Lung (tissue), 16 donors: ENCODE data around the gene FXYD5. TPM values are rescaled to one million over a fixed set of nuclear protein-coding genes. Genes with fewer than 3 reads are reported as not detected.
A peak's percentile ranks its signal among the peaks of the same experiment; 100 is the strongest.

ENCODE experiments used
- ATAC-seq: fragments of 200-7000 bp; cut with Tn5 transposase; one replicate; pipeline ENCODE4 v1.9.1; 2020; ENCODE audit warnings: moderate number of reproducible peaks; ENCODE audit not compliant: insufficient read depth, low FRiP score
- DNase-seq, 3 donors: peaks; one replicate each; pipeline ENCODE4 v3.0.0-alpha.2; 2013 to 2017
- H3K27ac ChIP-seq, 2 donors: one replicate each; pipeline ENCODE4 v1.5.1; 2013; ENCODE audit warnings: mild to moderate bottlenecking in 2 of 2, moderate library complexity in 2 of 2, control low read depth in 1 of 2, inconsistent platforms in 1 of 2, low read depth in 1 of 2, low read length in 1 of 2
- H3K27me3 ChIP-seq, 3 donors: one replicate each; pipeline ENCODE4 v1.5.1; 2013; ENCODE audit warnings: low read length in 2 of 3; ENCODE audit not compliant: control insufficient read depth in 3 of 3, insufficient read depth in 3 of 3
- H3K36me3 ChIP-seq, 4 donors: one replicate each; pipeline ENCODE4 v1.5.1; 2013; ENCODE audit warnings: low read length in 4 of 4, mild to moderate bottlenecking in 1 of 4, moderate library complexity in 1 of 4; ENCODE audit not compliant: control insufficient read depth in 4 of 4, insufficient read depth in 4 of 4
- H3K4me1 ChIP-seq, 5 donors: one replicate each; pipeline ENCODE4 v1.5.1; 2013; ENCODE audit warnings: low read length in 5 of 5, mild to moderate bottlenecking in 2 of 5, moderate library complexity in 1 of 5; ENCODE audit not compliant: control insufficient read depth in 5 of 5, insufficient read depth in 5 of 5
- H3K4me3 ChIP-seq: one replicate; pipeline ENCODE4 v1.5.1; 2013; ENCODE audit warnings: mild to moderate bottlenecking, control low read depth, moderate library complexity
- H3K9ac ChIP-seq, 2 donors: one replicate each; pipeline ENCODE4 v1.5.1; 2013; ENCODE audit warnings: low read length in 2 of 2, control low read depth in 1 of 2; ENCODE audit not compliant: insufficient read depth in 1 of 2
- H3K9me3 ChIP-seq, 4 donors: one replicate each; pipeline ENCODE4 v1.5.1; 2013; ENCODE audit warnings: low read length in 3 of 4, mild to moderate bottlenecking in 1 of 4, moderate library complexity in 1 of 4; ENCODE audit not compliant: control insufficient read depth in 4 of 4, insufficient read depth in 3 of 4
- WGBS, 2 donors: extraction: QIAGEN DNeasy Blood & Tissue Kit; methylation state at CpG; one replicate each; pipeline ENCODE4 v1.1.7; 2013; 5-methylcytosine and 5-hydroxymethylcytosine counted together
- long read RNA-seq, 5 donors: transcript quantifications; one replicate each; lab custom pipeline, GENCODE V29; 2026
- polyA plus RNA-seq, 2 donors: library from polyadenylated mRNA; stranded (reverse); fragments of 200-250 nt; gene quantifications; one replicate each; pipeline ENCODE4 v1.2.1, GENCODE V29; 2013
- total RNA-seq, 2 donors: library from RNA; depleted of rRNA in 1 of 2; stranded (reverse); fragments of >200 nt in 1 of 2; gene quantifications; one replicate each; pipeline ENCODE4 v1.2.1, GENCODE V29; 2014 to 2021
- TF ChIP-seq, protein P1 (sequence below): IDR thresholded peaks from 2 replicates; pipeline ENCODE4 v1.5.1; 2012; ENCODE audit warnings: mild to moderate bottlenecking; ENCODE audit errors: control extremely low read depth, extremely low read depth
- donor health status: control.
- donor health status: control.
- donor health status: Bipolar disorder and iron deficiency.
- donor health status: healthy.
- donor health status: DM: yes; HTN: yes; CAD: no.

FXYD5 gene, protein sequence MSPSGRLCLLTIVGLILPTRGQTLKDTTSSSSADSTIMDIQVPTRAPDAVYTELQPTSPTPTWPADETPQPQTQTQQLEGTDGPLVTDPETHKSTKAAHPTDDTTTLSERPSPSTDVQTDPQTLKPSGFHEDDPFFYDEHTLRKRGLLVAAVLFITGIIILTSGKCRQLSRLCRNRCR
- total RNA-seq (100 to 1,000 TPM in 1 of 2 donors, 1 to 10 TPM in 1; 9.9 to 124 TPM), polyA plus RNA-seq (100 to 1,000 TPM; 152 to 203 TPM)
- long read RNA-seq, donor 1, partial matches to known transcripts, result 0 of 6 reads
- long read RNA-seq, donor 1, other reads (novel, unspliced or antisense), result 0 of 6 reads
- long read RNA-seq, donor 2, partial matches to known transcripts, result 0 of 5 reads
- long read RNA-seq, donor 2, other reads (novel, unspliced or antisense), result 0 of 5 reads
- long read RNA-seq, donor 3, partial matches to known transcripts, result 0 of 5 reads
- long read RNA-seq, donor 3, other reads (novel, unspliced or antisense), result 0 of 5 reads
- long read RNA-seq, donor 4, partial matches to known transcripts, result 0 of 1 reads
- long read RNA-seq, donor 4, other reads (novel, unspliced or antisense), result 0 of 1 reads
- long read RNA-seq, donor 5, transcript FXYD5-204 (9 exons, 872 nt), result major isoform, 14 of 16 reads
- long read RNA-seq, donor 5, partial matches to known transcripts, result 0 of 16 reads
- long read RNA-seq, donor 5, other reads (novel, unspliced or antisense), result 0 of 16 reads

DNA sequence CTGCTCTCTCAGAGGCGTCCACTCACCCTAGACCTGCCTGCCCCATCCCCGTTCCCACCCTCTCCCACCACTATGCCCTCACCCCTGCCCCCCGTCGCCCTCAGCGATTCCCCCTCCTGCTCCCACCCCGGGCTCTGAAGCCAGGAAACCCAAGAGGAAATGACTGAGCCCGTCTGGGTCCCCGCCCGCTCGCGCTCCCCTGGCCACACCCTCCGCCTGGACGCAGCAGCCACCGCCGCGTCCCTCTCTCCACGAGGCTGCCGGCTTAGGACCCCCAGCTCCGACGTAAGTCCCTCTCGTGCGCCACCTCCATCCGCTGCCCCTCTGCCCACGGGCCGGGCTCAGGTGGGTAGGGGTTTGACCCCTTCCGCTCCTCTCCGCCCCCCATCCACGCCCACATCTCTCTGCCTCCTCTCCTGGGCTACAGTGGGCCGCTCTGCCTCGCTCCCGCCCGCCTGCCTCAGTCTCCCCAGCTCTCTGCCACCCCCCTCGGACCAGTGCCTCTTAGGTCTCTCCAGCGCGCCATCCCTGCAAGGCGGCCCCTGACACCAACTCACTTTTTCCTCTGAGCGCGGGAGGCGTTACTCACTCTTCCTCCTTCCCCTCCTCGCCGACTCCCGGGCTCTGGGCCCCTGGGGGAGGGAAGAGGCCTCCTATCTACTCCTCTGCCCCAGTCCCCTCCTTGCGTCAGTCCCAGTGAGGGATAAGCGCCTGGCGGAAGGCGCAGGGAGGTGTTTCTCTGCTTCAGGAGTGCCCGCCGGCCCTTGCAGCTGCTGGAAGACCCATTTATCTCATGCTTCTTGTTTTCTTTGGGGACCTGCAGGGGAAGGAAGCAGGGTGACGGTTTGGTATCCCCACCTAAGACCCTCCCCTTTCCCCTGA is at the start of gene FXYD5:
Gene FXYD5, plus strand, starts transcription at position 211 of the 882 bp plus-strand sequence. CDS start 816 bp downstream, outside the sequence.
- Histone ChIP-seq H3K36me3 (peaks cover 0 to 17% (median 3%) of the 10 kb centered on the region in 4 donors), H3K27me3 (peaks cover 0 to 45% (median 26%) of the 10 kb centered on the region in 3 donors), H3K27ac (peak within 1 kb of the TSS; percentile 51 to 97), H3K4me1 (peaks cover 0 to 15% (median 10%) of the 10 kb centered on the region in 5 donors), H3K9ac (no peak within 1 kb of the TSS), H3K4me3 (peak within 1 kb of the TSS; percentile 88), H3K9me3 (no peaks in the 10 kb centered on the region)
- TF ChIP-seq, protein P1, sequence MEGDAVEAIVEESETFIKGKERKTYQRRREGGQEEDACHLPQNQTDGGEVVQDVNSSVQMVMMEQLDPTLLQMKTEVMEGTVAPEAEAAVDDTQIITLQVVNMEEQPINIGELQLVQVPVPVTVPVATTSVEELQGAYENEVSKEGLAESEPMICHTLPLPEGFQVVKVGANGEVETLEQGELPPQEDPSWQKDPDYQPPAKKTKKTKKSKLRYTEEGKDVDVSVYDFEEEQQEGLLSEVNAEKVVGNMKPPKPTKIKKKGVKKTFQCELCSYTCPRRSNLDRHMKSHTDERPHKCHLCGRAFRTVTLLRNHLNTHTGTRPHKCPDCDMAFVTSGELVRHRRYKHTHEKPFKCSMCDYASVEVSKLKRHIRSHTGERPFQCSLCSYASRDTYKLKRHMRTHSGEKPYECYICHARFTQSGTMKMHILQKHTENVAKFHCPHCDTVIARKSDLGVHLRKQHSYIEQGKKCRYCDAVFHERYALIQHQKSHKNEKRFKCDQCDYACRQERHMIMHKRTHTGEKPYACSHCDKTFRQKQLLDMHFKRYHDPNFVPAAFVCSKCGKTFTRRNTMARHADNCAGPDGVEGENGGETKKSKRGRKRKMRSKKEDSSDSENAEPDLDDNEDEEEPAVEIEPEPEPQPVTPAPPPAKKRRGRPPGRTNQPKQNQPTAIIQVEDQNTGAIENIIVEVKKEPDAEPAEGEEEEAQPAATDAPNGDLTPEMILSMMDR, result no peak
- WGBS, 2 donors, result 1% methylated on average over 45 to 49 of the region's 49 CpGs
- DNase-seq, result peak; percentile 57 to 75 (median 63)
- peak; percentile 82 for ATAC-seq

DNA sequence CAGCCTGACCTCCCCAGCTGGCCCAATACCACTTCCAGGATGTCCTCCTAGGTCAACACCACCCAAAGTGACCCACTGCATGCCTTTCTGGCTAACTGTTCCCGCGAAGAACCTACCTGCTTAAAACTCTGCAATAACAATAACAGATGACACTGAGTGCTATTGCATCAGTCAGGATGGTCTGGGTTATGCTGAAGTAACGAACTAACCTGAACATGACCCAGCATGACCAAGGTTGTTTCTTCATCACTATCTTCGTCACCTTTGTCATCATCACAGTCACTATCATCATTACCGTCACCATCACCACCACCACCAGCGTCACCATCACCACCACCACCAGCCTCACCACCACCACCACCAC is 49.5 kb upstream of the FXYD5 start:
- 96 to 97% methylated on average over 6 of the region's 6 CpGs for WGBS, 2 donors
- Histone ChIP-seq H3K36me3 (no peaks in the 10 kb centered on the region), H3K9me3 (no peaks in the 10 kb centered on the region), H3K9ac (no peak overlapping the region), H3K4me3 (no peak overlapping the region), H3K27ac (no peak overlapping the region), H3K4me1 (peaks cover 0 to 3% (median 0%) of the 10 kb centered on the region in 5 donors), H3K27me3 (no peaks in the 10 kb centered on the region)
- no peak for ATAC-seq
- DNase-seq, result no peak
- TF ChIP-seq, protein P1, result no peak

DNA sequence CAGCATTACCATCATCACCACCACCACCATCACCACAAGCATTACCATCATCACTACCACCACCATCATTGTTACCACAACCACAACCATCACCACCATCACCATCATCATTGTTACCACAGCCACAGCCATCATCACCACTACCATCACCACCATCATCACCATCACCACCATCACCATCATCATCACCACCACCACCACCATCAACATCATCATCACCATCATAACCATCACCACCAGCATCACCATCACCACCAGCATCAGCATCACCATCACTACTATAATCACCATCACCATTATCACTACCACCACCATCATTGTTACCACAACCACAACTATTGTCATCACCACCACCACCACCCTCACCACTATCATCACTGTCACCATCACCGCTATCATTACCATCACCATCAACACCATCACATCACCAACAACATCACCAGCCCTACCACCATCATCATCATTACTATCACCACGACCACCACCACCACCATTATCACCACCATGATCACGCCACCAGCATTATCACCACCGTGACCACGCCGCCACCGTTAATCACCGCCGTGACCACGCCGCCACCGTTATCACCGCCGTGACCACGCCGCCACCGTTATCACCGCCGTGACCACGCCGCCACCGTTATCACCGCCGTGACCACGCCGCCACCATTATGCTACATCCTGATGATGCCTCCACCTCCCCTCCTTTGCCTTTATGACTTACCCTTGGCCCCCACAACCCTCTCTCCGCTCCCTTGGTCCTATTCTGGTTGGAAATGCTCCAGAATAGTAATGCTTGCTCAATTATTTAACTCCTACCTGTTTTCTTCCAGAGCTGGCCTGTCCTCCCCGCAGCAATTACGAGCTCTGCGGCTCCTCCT is 48.9 kb upstream of the FXYD5 start:
- TF ChIP-seq, protein P1, result no peak
- no peak for DNase-seq
- ATAC-seq, result no peak
- H3K9me3 ChIP-seq, result no peaks in the 10 kb centered on the region
- whole genome bisulfite sequencing, 2 donors, result 80 to 87% methylated on average over 30 of the region's 30 CpGs
- H3K4me3 ChIP-seq, result no peak overlapping the region
- no peak overlapping the region for H3K27ac ChIP-seq
- no peaks in the 10 kb centered on the region for H3K27me3 ChIP-seq
- no peaks in the 10 kb centered on the region for H3K36me3 ChIP-seq
- H3K4me1 ChIP-seq, result peaks cover 0 to 3% (median 0%) of the 10 kb centered on the region in 5 donors
- no peak overlapping the region for H3K9ac ChIP-seq
